B cell (primary cell): ENCODE measurements around the gene TRAPPC14. TPM values are rescaled to one million over a fixed set of nuclear protein-coding genes. Genes with fewer than 3 reads are reported as not detected.
A peak's percentile ranks its signal among the peaks of the same experiment; 100 is the strongest.

Experiments used
- ATAC-seq: fragments of 200-7000 bp; cut with Tn5 transposase; one replicate; pipeline ENCODE4 v1.10.0; 2021; ENCODE audit warnings: low read depth, mild to moderate bottlenecking, moderate number of reproducible peaks, moderate library complexity
- CTCF ChIA-PET: fragments of 350-600 bp; sonication (Branson Sonifier 250); formaldehyde crosslinking; loops from one replicate; lab custom pipeline; 2021; ENCODE audit warnings: antibody characterized with exemption, inconsistent platforms; lab: Charles Lee
- POLR2A ChIA-PET: fragments of 350-600 bp; sonication (Branson Sonifier 250); formaldehyde crosslinking; loops from one replicate; lab custom pipeline; 2021; ENCODE audit warnings: antibody characterized with exemption; lab: Charles Lee
- DNase-seq: peaks from one replicate; pipeline ENCODE4 v3.0.0; 2013
- H2AFZ ChIP-seq: 2 replicates; pipeline ENCODE4 v1.6.1; 2012; ENCODE audit warnings: mild to moderate bottlenecking, low read depth, low read length; ENCODE audit not compliant: insufficient read depth, poor library complexity, severe bottlenecking
- H3K27ac ChIP-seq, 2 donors: 1 replicate in 1 of 2; 2 replicates in 1 of 2; pipeline ENCODE4 v1.5.1; 2012 to 2013; ENCODE audit warnings: low read length in 2 of 2, mild to moderate bottlenecking in 2 of 2, moderate library complexity in 1 of 2
- H3K27me3 ChIP-seq, 4 experiments: fragments of 200-600 bp in 1 of 4; sonication (generic) in 1 of 4; replicated peaks in 1 of 4; 1 replicate in 2 of 4; 2 replicates in 2 of 4; pipeline versions ENCODE4 v1.6.1 to v1.7.0; 2013 to 2016; ENCODE audit warnings: low read length in 3 of 4, mild to moderate bottlenecking in 2 of 4, mixed read lengths in 1 of 4, moderate library complexity in 1 of 4; ENCODE audit not compliant: insufficient read depth in 4 of 4, control insufficient read depth in 3 of 4; ENCODE audit errors: control extremely low read depth in 1 of 4
- H3K36me3 ChIP-seq, 2 experiments: replicated peaks in 1 of 2; 1 replicate in 1 of 2; 2 replicates in 1 of 2; pipeline versions ENCODE4 v1.6.1 to v1.7.1; 2013; ENCODE audit warnings: low read length in 1 of 2; ENCODE audit not compliant: insufficient read depth in 2 of 2, control insufficient read depth in 1 of 2; ENCODE audit errors: control extremely low read depth in 1 of 2, extremely low read depth in 1 of 2
- H3K4me1 ChIP-seq, 2 donors: fragments of 200-600 bp in 1 of 2; sonication (generic) in 1 of 2; 1 replicate in 1 of 2; 2 replicates in 1 of 2; pipeline versions ENCODE4 v1.5.1 to v1.6.1; 2013 to 2017; ENCODE audit warnings: low read length in 2 of 2; ENCODE audit not compliant: control insufficient read depth in 2 of 2, insufficient read depth in 2 of 2
- H3K4me2 ChIP-seq: replicated peaks from 2 replicates; pipeline ENCODE3; 2012; ENCODE audit warnings: mild to moderate bottlenecking, low read depth, low read length; ENCODE audit not compliant: poor library complexity, severe bottlenecking
- H3K4me3 ChIP-seq, 5 experiments: fragments of 200-600 bp in 1 of 5; sonication (generic) in 1 of 5; 1 replicate in 3 of 5; 2 replicates in 2 of 5; pipeline versions ENCODE4 v1.5.1 to v1.7.0; 2011 to 2016; ENCODE audit warnings: low read length in 4 of 5, mild to moderate bottlenecking in 4 of 5, low read depth in 2 of 5, control low read depth in 1 of 5, moderate library complexity in 1 of 5; ENCODE audit not compliant: insufficient read depth in 1 of 5; ENCODE audit errors: control extremely low read depth in 1 of 5, extremely low read depth in 1 of 5
- H3K79me2 ChIP-seq: fragments of 200-600 bp; sonication (generic); one replicate; pipeline ENCODE4 v1.6.0; 2016; ENCODE audit warnings: low read length; ENCODE audit not compliant: control insufficient read depth, insufficient read depth
- H3K9ac ChIP-seq: fragments of 200-600 bp; sonication (generic); 2 replicates; pipeline ENCODE4 v1.6.1; 2017; ENCODE audit warnings: mild to moderate bottlenecking, low read length, moderate library complexity
- H3K9me3 ChIP-seq, 3 donors: one replicate each; pipeline versions ENCODE4 v1.6.1 to v1.7.1; 2013; ENCODE audit warnings: low read length in 2 of 3; ENCODE audit not compliant: control insufficient read depth in 2 of 3, insufficient read depth in 1 of 3; ENCODE audit errors: control extremely low read depth in 1 of 3
- H4K20me1 ChIP-seq: 2 replicates; pipeline ENCODE4 v1.6.0; 2012; ENCODE audit warnings: mild to moderate bottlenecking, low read length; ENCODE audit not compliant: insufficient read depth, control insufficient read depth, poor library complexity, severe bottlenecking
- H3K27ac Mint-ChIP-seq: one replicate; pipeline ENCODE4 v1.8.0; 2021; ENCODE audit warnings: mixed read lengths
- H3K27me3 Mint-ChIP-seq: one replicate; pipeline ENCODE4 v1.8.0; 2021; ENCODE audit warnings: mixed read lengths
- H3K4me1 Mint-ChIP-seq: one replicate; pipeline ENCODE4 v1.8.0; 2021; ENCODE audit warnings: mixed read lengths
- H3K4me3 Mint-ChIP-seq: one replicate; pipeline ENCODE4 v1.8.0; 2021; ENCODE audit warnings: mixed read lengths
- H3K9me3 Mint-ChIP-seq: one replicate; pipeline ENCODE4 v1.8.0; 2022; ENCODE audit warnings: mixed read lengths; ENCODE audit not compliant: insufficient read depth
- EZH2 ChIP-seq: IDR thresholded peaks from 2 replicates; pipeline ENCODE4 v1.6.1; 2012; ENCODE audit warnings: borderline replicate concordance, low read depth, mild to moderate bottlenecking, moderate library complexity, low read length; ENCODE audit not compliant: insufficient read depth, poor library complexity, severe bottlenecking
- WGBS: methylation state at CpG from one replicate; pipeline ENCODE4 v1.1.5; 2013; ENCODE audit warnings: missing lambda C conversion rate; ENCODE audit not compliant: insufficient coverage; 5-methylcytosine and 5-hydroxymethylcytosine counted together
- intact Hi-C: fragments of 100-400 bp; cut with micrococcal nuclease; formaldehyde crosslinking; loops from one replicate; pipeline ENCODE4 v1.10.0; 2022
- polyA plus RNA-seq: library from polyadenylated mRNA; depleted of rRNA; stranded (reverse); fragments of >200 nt; gene quantifications from 2 replicates; pipeline ENCODE4 v1.2.3, GENCODE V29; 2012
- total RNA-seq, 2 donors: library from RNA; stranded (reverse); fragments of 120-200 nt in 1 of 2; gene quantifications; 1 replicate in 1 of 2; 2 replicates in 1 of 2; pipeline versions ENCODE4 v1.2.3 to v1.2.4, GENCODE V29; 2013 to 2022
- TF ChIP-seq, protein P1 (sequence below): fragments of 200-600 bp; IDR thresholded peaks from one replicate; pipeline ENCODE4 v1.8.0; 2022; ENCODE audit warnings: antibody characterized with exemption, mild to moderate bottlenecking

TRAPPC14 gene
- total and polyA plus RNA-seq, 2 donors (not counting 1 experiment from before 2014, with no cell fraction given): 64.8 to 71.2 TPM

DNA sequence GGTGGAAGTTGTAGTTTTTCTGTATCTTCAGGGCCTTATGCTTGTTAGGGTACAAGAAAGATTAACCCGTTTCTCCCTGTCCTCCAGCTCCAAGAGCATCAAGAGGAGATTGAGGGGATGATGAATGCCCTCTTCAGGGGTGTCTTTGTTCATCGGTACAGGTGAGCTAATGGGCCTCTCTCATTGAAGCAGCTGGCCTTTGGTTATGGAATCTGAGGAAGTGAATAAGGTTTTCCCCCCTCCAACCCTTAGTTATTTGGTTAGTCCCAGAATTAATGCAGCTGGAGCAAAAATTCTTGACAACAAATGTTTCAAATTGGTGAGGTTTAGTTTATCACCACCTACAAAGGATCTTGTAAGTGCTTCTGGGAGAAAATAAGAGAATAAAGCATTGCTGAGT is 36.7 kb upstream of the TRAPPC14 start:
- H2AFZ ChIP-seq: peak overlapping the region; percentile 22
- no peaks in the 10 kb centered on the region for H3K27me3 ChIP-seq
- H4K20me1 ChIP-seq: no peaks in the 10 kb centered on the region
- no peaks in the 10 kb centered on the region for H3K27me3 Mint-ChIP-seq
- peak overlapping the region; percentile 86 for H3K27ac Mint-ChIP-seq
- intact Hi-C loops: no loop called here
- H3K4me1 ChIP-seq: peaks cover 68 to 82% of the 10 kb centered on the region in 2 donors
- CTCF ChIA-PET: interaction anchor here (0.6 to 5.0 kb wide), 9 partner anchors 10 to 392 kb away, joined by 3 to 41 read pairs (median 5); partner anchors contain the start of genes GPC2 and STAG3
- peaks cover 0 to 5% (median 0%) of the 10 kb centered on the region in 3 donors for H3K9me3 ChIP-seq
- H3K36me3 ChIP-seq: no peaks in the 10 kb centered on the region
- no peak overlapping the region for H3K9ac ChIP-seq
- no peak overlapping the region for H3K4me3 ChIP-seq
- peaks cover 85% of the 10 kb centered on the region for H3K4me1 Mint-ChIP-seq
- ATAC-seq (no peak), DNase-seq (no peak)
- H3K79me2 ChIP-seq: no peaks in the 10 kb centered on the region
- H3K4me2 ChIP-seq: peak overlapping the region; percentile 44
- POLR2A ChIA-PET: interaction anchor here (1.0 to 2.8 kb wide), 4 partner anchors 15 to 233 kb away, joined by 3 to 13 read pairs (median 6); partner anchors contain the start of genes LAMTOR4 and ZCWPW1
- no CpG with 5 or more reads among the region's 2 CpGs for WGBS
- H3K9me3 Mint-ChIP-seq: no peaks in the 10 kb centered on the region
- TF ChIP-seq, protein P1, sequence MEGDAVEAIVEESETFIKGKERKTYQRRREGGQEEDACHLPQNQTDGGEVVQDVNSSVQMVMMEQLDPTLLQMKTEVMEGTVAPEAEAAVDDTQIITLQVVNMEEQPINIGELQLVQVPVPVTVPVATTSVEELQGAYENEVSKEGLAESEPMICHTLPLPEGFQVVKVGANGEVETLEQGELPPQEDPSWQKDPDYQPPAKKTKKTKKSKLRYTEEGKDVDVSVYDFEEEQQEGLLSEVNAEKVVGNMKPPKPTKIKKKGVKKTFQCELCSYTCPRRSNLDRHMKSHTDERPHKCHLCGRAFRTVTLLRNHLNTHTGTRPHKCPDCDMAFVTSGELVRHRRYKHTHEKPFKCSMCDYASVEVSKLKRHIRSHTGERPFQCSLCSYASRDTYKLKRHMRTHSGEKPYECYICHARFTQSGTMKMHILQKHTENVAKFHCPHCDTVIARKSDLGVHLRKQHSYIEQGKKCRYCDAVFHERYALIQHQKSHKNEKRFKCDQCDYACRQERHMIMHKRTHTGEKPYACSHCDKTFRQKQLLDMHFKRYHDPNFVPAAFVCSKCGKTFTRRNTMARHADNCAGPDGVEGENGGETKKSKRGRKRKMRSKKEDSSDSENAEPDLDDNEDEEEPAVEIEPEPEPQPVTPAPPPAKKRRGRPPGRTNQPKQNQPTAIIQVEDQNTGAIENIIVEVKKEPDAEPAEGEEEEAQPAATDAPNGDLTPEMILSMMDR: no peak
- TF ChIP-seq EZH2: no peak
- H3K27ac ChIP-seq: peak overlapping the region; percentile 56 to 57
- peak overlapping the region; percentile 44 for H3K4me3 Mint-ChIP-seq

DNA sequence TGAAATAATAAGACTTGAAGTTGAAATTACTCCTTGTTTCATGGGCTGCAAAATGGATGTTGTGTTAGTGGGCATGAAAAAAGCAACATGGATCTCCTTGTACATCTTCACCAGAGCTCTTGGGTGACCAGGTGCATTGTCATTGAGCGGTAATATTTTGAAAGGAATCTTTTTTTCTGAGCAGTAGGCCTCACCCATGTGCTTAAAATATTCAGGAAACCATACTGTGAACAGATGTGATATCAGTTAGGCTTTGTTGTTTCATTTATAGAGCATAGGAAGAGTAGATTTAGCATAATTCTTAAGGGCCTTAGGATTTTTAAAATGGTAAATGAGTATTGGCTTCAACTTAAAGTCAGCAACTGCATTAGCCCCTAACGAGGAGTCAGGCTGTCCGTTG is 34.4 kb upstream of the TRAPPC14 start:
- ChIA-PET POLR2A (interaction anchor here (0.7 to 2.2 kb wide), 4 partner anchors 10 to 176 kb away, joined by 3 to 4 read pairs (median 4); partner anchors contain the start of gene GAL3ST4), CTCF (interaction anchor here (0.9 to 5.0 kb wide), 6 partner anchors 10 to 153 kb away, joined by 3 to 41 read pairs (median 4); no protein-coding TSS in a partner anchor)
- Histone ChIP-seq H4K20me1 (no peaks in the 10 kb centered on the region), H3K9me3 (peaks cover 0 to 5% (median 0%) of the 10 kb centered on the region in 3 donors), H3K4me1 (peaks cover 64 to 70% of the 10 kb centered on the region in 2 donors), H3K36me3 (no peaks in the 10 kb centered on the region), H3K79me2 (no peaks in the 10 kb centered on the region), H3K9ac (no peak overlapping the region), H3K4me2 (peak overlapping the region; percentile 57), H2AFZ (no peak overlapping the region), H3K27ac (peak overlapping the region; percentile 81 to 83), H3K4me3 (peak overlapping the region in 1 of 5 experiments; percentile 34), H3K27me3 (no peaks in the 10 kb centered on the region)
- no peaks in the 10 kb centered on the region for H3K27me3 Mint-ChIP-seq
- H3K27ac Mint-ChIP-seq: peak overlapping the region; percentile 97
- peak overlapping the region; percentile 77 for H3K4me3 Mint-ChIP-seq
- intact Hi-C loops: loop anchor here (2.0 to 5.0 kb wide), 2 partner anchors 16 to 36 kb away; partner anchors contain the start of genes GPC2, STAG3 and TRAPPC14
- peaks cover 75% of the 10 kb centered on the region for H3K4me1 Mint-ChIP-seq
- DNase-seq (no peak), ATAC-seq (no peak)
- no peaks in the 10 kb centered on the region for H3K9me3 Mint-ChIP-seq
- no peak for TF ChIP-seq EZH2
- TF ChIP-seq, protein P1: no peak
- 39% methylated on average over 2 of the region's 3 CpGs for WGBS
